ENCODE data around the gene COL25A1. TPM values are rescaled to one million over a fixed set of nuclear protein-coding genes. Genes with fewer than 3 reads are reported as not detected.
"Not testable (repeated sequence)": the region's sequence is repeated elsewhere in the genome, so short reads cannot be mapped to it uniquely, and the experiment has no call there.

The COL25A1 gene
- total and polyA plus RNA-seq, 4 donors = 0.61 to 4.4 (median 2.1) TPM

DNA sequence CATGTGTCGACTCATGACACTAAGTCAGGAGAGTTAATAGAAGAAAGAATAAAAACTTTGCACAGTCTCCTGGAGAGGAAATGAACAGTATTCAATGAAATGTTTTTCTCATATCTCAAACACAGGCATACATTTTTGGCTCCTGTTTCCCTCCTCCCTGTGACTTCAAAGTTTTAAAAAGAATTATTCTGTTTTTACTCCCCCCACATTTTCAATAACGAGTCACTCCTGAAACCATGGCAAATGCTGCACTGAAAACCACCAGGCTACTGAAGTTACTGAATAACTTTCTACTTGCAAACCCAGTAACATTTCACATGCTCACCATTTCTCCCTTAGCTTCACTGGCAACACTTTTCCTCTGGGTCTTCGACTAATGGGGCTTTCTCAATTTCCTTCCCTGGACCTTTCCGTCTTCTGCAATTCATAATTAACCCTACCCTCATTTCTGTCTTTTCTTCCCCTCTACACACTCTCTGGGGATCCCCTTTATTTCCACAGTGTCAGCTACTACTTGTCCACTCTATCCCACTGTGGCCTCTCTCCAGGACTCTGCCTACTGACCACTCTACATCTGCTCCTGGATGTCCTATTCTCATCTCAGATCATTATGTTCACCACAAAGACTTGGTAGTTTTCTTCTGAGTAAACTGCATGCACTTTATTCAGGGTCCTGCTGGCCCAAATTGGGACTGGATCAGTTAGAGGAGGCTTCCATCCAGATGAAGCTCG lies 313.8 kb downstream of the COL25A1 start:
- no peaks in the 10 kb centered on the region for H3K36me3 ChIP-seq (ENCODE audit: control insufficient read depth in 4 of 4, insufficient read depth in 3 of 4, low read depth in 1 of 4, low read length in 3 of 4)
- H3K27me3 ChIP-seq (ENCODE audit: control insufficient read depth in 4 of 4, insufficient read depth in 4 of 4, low read length in 3 of 4) = no peaks in the 10 kb centered on the region
- no peak overlapping the region for H3K27ac ChIP-seq (ENCODE audit: low read depth in 1 of 2, low read length in 2 of 2)
- WGBS = 66% methylated on average over 5 of the region's 5 CpGs
- no peak overlapping the region for H3K9ac ChIP-seq (ENCODE audit: low read depth in 1 of 2, low read length in 2 of 2)
- H3K9me3 ChIP-seq (ENCODE audit: control insufficient read depth in 4 of 4, low read length in 3 of 4) = no peaks in the 10 kb centered on the region
- DNase-seq (ENCODE audit: low spot score) = no peak
- no peak overlapping the region for H3K4me3 ChIP-seq (ENCODE audit: low read depth in 1 of 3, low read length in 3 of 3)
- TF ChIP-seq GABPA (IDR thresholded peaks at IDR 0.05 in 1 of 2, conservative IDR thresholded peaks at IDR 0.05 in 1 of 2) = no peak
- TF ChIP-seq, protein P1, sequence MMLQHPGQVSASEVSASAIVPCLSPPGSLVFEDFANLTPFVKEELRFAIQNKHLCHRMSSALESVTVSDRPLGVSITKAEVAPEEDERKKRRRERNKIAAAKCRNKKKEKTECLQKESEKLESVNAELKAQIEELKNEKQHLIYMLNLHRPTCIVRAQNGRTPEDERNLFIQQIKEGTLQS (IDR thresholded peaks at IDR 0.05) = no peak
- no peak for TF ChIP-seq YY1 (IDR thresholded peaks at IDR 0.05)
- TF ChIP-seq REST (IDR thresholded peaks at IDR 0.05) = no peak
- TF ChIP-seq FOXA1 (IDR thresholded peaks at IDR 0.05) = no peak
- no peak for TF ChIP-seq HNF4G (IDR thresholded peaks at IDR 0.05)
- TF ChIP-seq JUND (IDR thresholded peaks at IDR 0.05) = no peak
- TF ChIP-seq EGR1 (IDR thresholded peaks at IDR 0.05; ENCODE audit: low read depth in 2 of 2) = no peak
- no peak for TF ChIP-seq SP1 (IDR thresholded peaks at IDR 0.05)
- no peak for TF ChIP-seq RAD21 (IDR thresholded peaks at IDR 0.05)
- TF ChIP-seq NR2F2 (IDR thresholded peaks at IDR 0.05) = no peak
- TF ChIP-seq CTCF (IDR thresholded peaks at IDR 0.05; ENCODE audit: low read depth, low read length, missing input control) = no peak
- TF ChIP-seq RXRA (IDR thresholded peaks at IDR 0.05) = no peak
- no peaks in the 10 kb centered on the region for H3K4me1 ChIP-seq (ENCODE audit: control insufficient read depth in 4 of 4, insufficient read depth in 4 of 4, low read length in 3 of 4)

DNA sequence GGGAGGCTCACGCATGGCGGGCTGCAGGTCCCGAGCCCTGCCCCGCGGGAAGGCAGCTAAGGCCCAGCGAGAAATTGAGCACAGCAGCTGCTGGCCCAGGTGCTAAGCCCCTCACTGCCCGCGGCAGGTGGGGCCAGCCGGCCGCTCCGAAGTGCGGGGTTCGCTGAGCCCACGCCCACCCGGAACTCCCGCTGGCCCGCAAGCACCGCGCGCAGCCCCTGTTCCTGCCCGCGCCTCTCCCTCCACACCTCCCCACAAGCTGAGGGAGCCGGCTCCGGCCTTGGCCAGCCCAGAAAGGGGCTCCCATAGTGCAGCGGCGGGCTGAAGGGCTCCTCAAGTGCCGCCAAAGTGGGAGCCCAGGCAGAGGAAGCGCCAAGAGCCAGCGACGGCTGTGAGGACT lies 318.0 kb downstream of the COL25A1 start:
- not testable (repeated sequence) for H3K27me3 ChIP-seq (ENCODE audit: control insufficient read depth in 4 of 4, insufficient read depth in 4 of 4, low read length in 3 of 4); H3K9me3 ChIP-seq (ENCODE audit: control insufficient read depth in 4 of 4, low read length in 3 of 4); H3K9ac ChIP-seq (ENCODE audit: low read depth in 1 of 2, low read length in 2 of 2); H3K27ac ChIP-seq (ENCODE audit: low read depth in 1 of 2, low read length in 2 of 2); H3K4me1 ChIP-seq (ENCODE audit: control insufficient read depth in 4 of 4, insufficient read depth in 4 of 4, low read length in 3 of 4); H3K36me3 ChIP-seq (ENCODE audit: control insufficient read depth in 4 of 4, insufficient read depth in 3 of 4, low read depth in 1 of 4, low read length in 3 of 4); DNase-seq (ENCODE audit: low spot score); H3K4me3 ChIP-seq (ENCODE audit: low read depth in 1 of 3, low read length in 3 of 3)
- WGBS = 98% methylated on average over 30 of the region's 30 CpGs
